Heart left ventricle (tissue), 16 donors: Measurements from ENCODE around the gene METRNL. TPM values are rescaled to one million over a fixed set of nuclear protein-coding genes. Genes with fewer than 3 reads are reported as not detected.
A peak's percentile ranks its signal among the peaks of the same experiment; 100 is the strongest.

Experiments
- ATAC-seq, 4 donors: fragments of 200-7000 bp; cut with Tn5 transposase; one replicate each; pipeline ENCODE4 v1.9.1; 2020 to 2022; ENCODE audit warnings: moderate library complexity in 4 of 4, mild to moderate bottlenecking in 3 of 4, moderate number of reproducible peaks in 1 of 4
- DNase-seq, 5 donors: peaks; one replicate each; pipeline ENCODE4 v3.0.0-alpha.2; 2020
- H3K27ac ChIP-seq, 12 donors: fragments of 200-600 bp; sonication (generic) in 4 of 12; one replicate each; pipeline versions ENCODE4 v1.5.0 to v1.8.0; 2016 to 2022; ENCODE audit warnings: mild to moderate bottlenecking in 2 of 12
- H3K27me3 ChIP-seq, 9 donors: fragments of 200-600 bp; sonication (generic) in 2 of 9; one replicate each; pipeline versions ENCODE4 v1.5.1 to v1.8.0; 2016 to 2022; ENCODE audit warnings: mild to moderate bottlenecking in 3 of 9
- H3K36me3 ChIP-seq, 9 donors: fragments of 200-600 bp; sonication (generic) in 2 of 9; one replicate each; pipeline versions ENCODE4 v1.5.0 to v1.8.0; 2018 to 2022; ENCODE audit warnings: mild to moderate bottlenecking in 2 of 9
- H3K4me1 ChIP-seq, 12 donors: fragments of 200-600 bp; sonication (generic) in 4 of 12; one replicate each; pipeline versions ENCODE4 v1.5.0 to v1.8.0; 2016 to 2022; ENCODE audit warnings: mild to moderate bottlenecking in 3 of 12
- H3K4me3 ChIP-seq, 12 donors: fragments of 200-600 bp; sonication (generic) in 4 of 12; one replicate each; pipeline versions ENCODE4 v1.5.0 to v1.8.0; 2017 to 2022; ENCODE audit warnings: mild to moderate bottlenecking in 9 of 12, moderate library complexity in 4 of 12
- H3K9me3 ChIP-seq, 12 donors: fragments of 200-600 bp; sonication (generic) in 4 of 12; one replicate each; pipeline versions ENCODE4 v1.5.0 to v1.8.0; 2016 to 2022; ENCODE audit warnings: mild to moderate bottlenecking in 1 of 12
- CTCF ChIP-seq, 12 donors: fragments of 200-600 bp; sonication (generic) in 4 of 12; IDR thresholded peaks; one replicate each; pipeline versions ENCODE4 v1.5.0 to v1.8.0; 2018 to 2022; ENCODE audit warnings: antibody characterized with exemption in 12 of 12, mild to moderate bottlenecking in 5 of 12
- POLR2A ChIP-seq, 2 donors: fragments of 450-650 bp; IDR thresholded peaks; one replicate each; pipeline ENCODE4 v1.6.1; 2017; ENCODE audit warnings: antibody characterized with exemption in 2 of 2, mild to moderate bottlenecking in 2 of 2, moderate library complexity in 2 of 2
- WGBS, 4 donors: extraction: QIAGEN DNeasy Blood & Tissue Kit in 2 of 4; methylation state at CpG; one replicate each; pipeline versions ENCODE4 v1.1.5 to v1.1.7; 2013 to 2018; 5-methylcytosine and 5-hydroxymethylcytosine counted together
- intact Hi-C, 10 donors: fragments of 100-400 bp; cut with DNase I; formaldehyde crosslinking; loops; one replicate each; pipeline versions ENCODE4 v1.11.1 to v1.14.2; 2022
- polyA plus RNA-seq, 2 donors: library from polyadenylated mRNA; stranded (reverse); fragments of 200-250 nt; gene quantifications; one replicate each; pipeline ENCODE4 v1.2.3, GENCODE V29; 2013
- total RNA-seq, 9 donors: library from RNA; depleted of rRNA in 2 of 9; stranded (reverse); fragments of >200 nt in 2 of 9; fragmentation: NEBNext Ultra II Directional in 3 of 9; extraction: Animal tissue kit (Norgen Biotek cat#: 25700) in 3 of 9; gene quantifications; one replicate each; pipeline versions ENCODE4 v1.1.0 to v1.2.4, GENCODE V29; 2016 to 2023
- donor health status: ischemic (EF 13 %, LVEDD 7.1; RV severe dilation, severe dysfunction).
- donor health status: healthy with polysubstance abuse.
- donor health status: DM: no; HTN: yes; CAD: no.
- donor health status: DM: no; HTN: no; CAD: no.
- donor health status: ischemic (EF 25% LVEDD 6.9; RV normal size, moderate dysfunction).
- donor health status: ischemic (EF 25% LVEDD 5.7; RV mildly dilated, moderate dysfunction).
- donor health status: healthy.
- donor health status: DM: yes; HTN: yes; CAD: no.
- donor health status: ischemic (EF 35%, LVEDD 5.7; RV mildly dilated, moderate dysfunction).
- donor health status: nonischemic (EF 11% LVEDD 7.7; RV severe dilation, severe dysfunction).
- donor health status: DM: yes; HTN: yes; CAD: no.
- donor health status: PGD.
- donor health status: ischemic (EF 29% LVEDD 5.4; RV normal size, mild dysfunction).
- donor health status: nonischemic (EF 23%, LVEDD 6.1; RV moderate dilation, normal function).

Gene METRNL
- total and polyA plus RNA-seq, 11 donors = 59.4 to 144 (median 79.5) TPM

- Histone ChIP-seq H3K9me3 (no peaks in the 10 kb centered on the region), H3K36me3 (no peaks in the 10 kb centered on the region), H3K27me3 (peaks cover 0 to 17% (median 0%) of the 10 kb centered on the region in 9 donors), H3K4me1 (peaks cover 0 to 49% (median 36%) of the 10 kb centered on the region in 12 donors), H3K27ac (peak overlapping the region in 10 of 12 donors; percentile 12 to 77 (median 54)), H3K4me3 (peak overlapping the region in 2 of 12 donors; percentile 12 to 21)
- WGBS, 4 donors = 36 to 67% (median 51%) methylated on average over 1 to 22 of the region's 22 CpGs
- intact Hi-C loops = no loop called here
- TF ChIP-seq POLR2A (IDR thresholded peaks at IDR 0.05) = no peak
- no peak for TF ChIP-seq CTCF (IDR thresholded peaks at IDR 0.05)
- peak in 3 of 4 donors; percentile 2 to 13 (median 2) for ATAC-seq
- DNase-seq = peak in 1 of 5 donors; percentile 60
Measured at GRCh38 chr17:83101805-83102480, 22.5 kb downstream of the METRNL start.

GRCh38 chr17:83103200-83103942, 24.0 kb downstream of the METRNL start:
- Histone ChIP-seq H3K27me3 (peaks cover 0 to 17% (median 0%) of the 10 kb centered on the region in 9 donors), H3K36me3 (no peaks in the 10 kb centered on the region), H3K4me1 (peaks cover 0 to 44% (median 32%) of the 10 kb centered on the region in 12 donors), H3K4me3 (peak overlapping the region in 4 of 12 donors; percentile 10 to 33 (median 26)), H3K27ac (peak overlapping the region in 4 of 12 donors; percentile 50 to 68 (median 64)), H3K9me3 (no peaks in the 10 kb centered on the region)
- DNase-seq (peak in 2 of 5 donors; percentile 66 to 94), ATAC-seq (peak in 2 of 4 donors; percentile 2 to 34)
- intact Hi-C loops = no loop called here
- WGBS, 4 donors = 41 to 83% (median 66%) methylated on average over 16 to 50 of the region's 60 CpGs
- TF ChIP-seq POLR2A (IDR thresholded peaks at IDR 0.05) (no peak), CTCF (IDR thresholded peaks at IDR 0.05) (no peak)

- Histone ChIP-seq H3K4me3 (peak overlapping the region in 1 of 12 donors; percentile 21), H3K27ac (peak overlapping the region in 3 of 12 donors; percentile 8 to 68 (median 65)), H3K27me3 (peaks cover 0 to 12% (median 0%) of the 10 kb centered on the region in 9 donors), H3K4me1 (peaks cover 0 to 39% (median 27%) of the 10 kb centered on the region in 12 donors), H3K9me3 (no peaks in the 10 kb centered on the region), H3K36me3 (no peaks in the 10 kb centered on the region)
- intact Hi-C loops = no loop called here
- TF ChIP-seq CTCF (IDR thresholded peaks at IDR 0.05) (no peak), POLR2A (IDR thresholded peaks at IDR 0.05) (no peak)
- DNase-seq (no peak), ATAC-seq (no peak)
- 49 to 76% (median 71%) methylated on average over 8 to 10 of the region's 10 CpGs for WGBS, 4 donors
Measured at GRCh38 chr17:83103943-83104311, 24.5 kb downstream of the METRNL start.
